ENCODE measurements around the gene DNM1. TPM values are rescaled to one million over a fixed set of nuclear protein-coding genes. Genes with fewer than 3 reads are reported as not detected.

The DNM1 gene
- polyA plus RNA-seq, 1 of the 3 experiments (the other 2 are of a cell fraction) = 35.7 TPM

DNA sequence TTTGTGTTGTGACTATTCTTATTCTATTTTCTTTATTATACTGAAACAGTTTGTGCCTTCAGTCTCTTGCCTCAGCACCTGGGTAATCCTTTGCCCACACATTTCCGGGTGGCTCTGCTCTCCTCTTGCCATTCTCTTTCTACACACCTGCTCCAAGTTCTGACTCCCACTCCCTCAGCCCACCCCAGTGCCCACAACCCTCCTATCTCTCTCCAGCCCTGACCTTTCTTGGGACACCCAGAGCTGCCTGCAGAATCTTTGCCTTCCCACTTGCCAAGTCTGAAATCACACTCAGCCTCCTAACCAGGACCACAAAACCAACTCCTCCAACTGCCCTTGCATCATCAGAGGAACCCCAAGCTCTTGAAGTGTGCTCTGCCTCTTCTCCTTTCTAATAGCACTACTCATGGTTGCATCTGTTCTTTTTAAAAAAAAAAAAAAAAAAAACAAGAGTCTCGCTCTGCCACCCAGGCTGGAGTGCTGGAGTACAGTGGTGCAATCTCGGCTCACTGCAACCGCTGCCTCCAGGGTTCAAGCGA is 77.0 kb downstream of the DNM1 start:
- no peaks in the 10 kb centered on the region for H3K27me3 ChIP-seq (ENCODE audit: insufficient read depth)
- H3K9me2 ChIP-seq = no peaks in the 10 kb centered on the region
- H3K4me2 ChIP-seq = no peak overlapping the region
- DNase-seq = no peak
- H3K4me1 ChIP-seq (ENCODE audit: control insufficient read depth in 1 of 2, insufficient read depth in 2 of 2, low read depth in 1 of 2, low read length in 1 of 2) = peaks cover 0 to 5% of the 10 kb centered on the region in 2 experiments; a peak in 1 of 4 replicates
- CTCF ChIA-PET = no interaction called here
- no peak for TF ChIP-seq RCOR1 (IDR thresholded peaks at IDR 0.05; ENCODE audit: low read length)
- TF ChIP-seq, protein P1, sequence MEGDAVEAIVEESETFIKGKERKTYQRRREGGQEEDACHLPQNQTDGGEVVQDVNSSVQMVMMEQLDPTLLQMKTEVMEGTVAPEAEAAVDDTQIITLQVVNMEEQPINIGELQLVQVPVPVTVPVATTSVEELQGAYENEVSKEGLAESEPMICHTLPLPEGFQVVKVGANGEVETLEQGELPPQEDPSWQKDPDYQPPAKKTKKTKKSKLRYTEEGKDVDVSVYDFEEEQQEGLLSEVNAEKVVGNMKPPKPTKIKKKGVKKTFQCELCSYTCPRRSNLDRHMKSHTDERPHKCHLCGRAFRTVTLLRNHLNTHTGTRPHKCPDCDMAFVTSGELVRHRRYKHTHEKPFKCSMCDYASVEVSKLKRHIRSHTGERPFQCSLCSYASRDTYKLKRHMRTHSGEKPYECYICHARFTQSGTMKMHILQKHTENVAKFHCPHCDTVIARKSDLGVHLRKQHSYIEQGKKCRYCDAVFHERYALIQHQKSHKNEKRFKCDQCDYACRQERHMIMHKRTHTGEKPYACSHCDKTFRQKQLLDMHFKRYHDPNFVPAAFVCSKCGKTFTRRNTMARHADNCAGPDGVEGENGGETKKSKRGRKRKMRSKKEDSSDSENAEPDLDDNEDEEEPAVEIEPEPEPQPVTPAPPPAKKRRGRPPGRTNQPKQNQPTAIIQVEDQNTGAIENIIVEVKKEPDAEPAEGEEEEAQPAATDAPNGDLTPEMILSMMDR (IDR thresholded peaks at IDR 0.05) = no peak
- TF ChIP-seq, protein P2, sequence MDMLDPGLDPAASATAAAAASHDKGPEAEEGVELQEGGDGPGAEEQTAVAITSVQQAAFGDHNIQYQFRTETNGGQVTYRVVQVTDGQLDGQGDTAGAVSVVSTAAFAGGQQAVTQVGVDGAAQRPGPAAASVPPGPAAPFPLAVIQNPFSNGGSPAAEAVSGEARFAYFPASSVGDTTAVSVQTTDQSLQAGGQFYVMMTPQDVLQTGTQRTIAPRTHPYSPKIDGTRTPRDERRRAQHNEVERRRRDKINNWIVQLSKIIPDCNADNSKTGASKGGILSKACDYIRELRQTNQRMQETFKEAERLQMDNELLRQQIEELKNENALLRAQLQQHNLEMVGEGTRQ (IDR thresholded peaks at IDR 0.05; ENCODE audit: borderline replicate concordance, low read depth, low read length) = no peak
- TF ChIP-seq MXI1 (IDR thresholded peaks at IDR 0.05; ENCODE audit: low read depth, low read length) = no peak
- TF ChIP-seq NFIC (IDR thresholded peaks at IDR 0.05; ENCODE audit: borderline replicate concordance) = no peak
- no peak for TF ChIP-seq SIN3A (IDR thresholded peaks at IDR 0.05; ENCODE audit: borderline replicate concordance, low read depth, low read length)
- no peak for TF ChIP-seq POLR2AphosphoS5 (IDR thresholded peaks at IDR 0.05; ENCODE audit: low read depth, low read length)
- no peak for TF ChIP-seq GATA2 (CRISPR knock-in tag; IDR thresholded peaks at IDR 0.05)
- TF ChIP-seq CHD2 (IDR thresholded peaks at IDR 0.05; ENCODE audit: low read length, partially characterized antibody) = no peak
- TF ChIP-seq RFX5 (IDR thresholded peaks at IDR 0.05; ENCODE audit: low read length) = no peak
- no peak for TF ChIP-seq FOXM1 (IDR thresholded peaks at IDR 0.05; ENCODE audit: low read depth)
- TF ChIP-seq GABPA (IDR thresholded peaks at IDR 0.05; ENCODE audit: low read depth) = no peak
- no peak for TF ChIP-seq FOXJ3 (CRISPR knock-in tag; IDR thresholded peaks at IDR 0.05)
- TF ChIP-seq, protein P3, sequence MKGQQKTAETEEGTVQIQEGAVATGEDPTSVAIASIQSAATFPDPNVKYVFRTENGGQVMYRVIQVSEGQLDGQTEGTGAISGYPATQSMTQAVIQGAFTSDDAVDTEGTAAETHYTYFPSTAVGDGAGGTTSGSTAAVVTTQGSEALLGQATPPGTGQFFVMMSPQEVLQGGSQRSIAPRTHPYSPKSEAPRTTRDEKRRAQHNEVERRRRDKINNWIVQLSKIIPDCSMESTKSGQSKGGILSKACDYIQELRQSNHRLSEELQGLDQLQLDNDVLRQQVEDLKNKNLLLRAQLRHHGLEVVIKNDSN (IDR thresholded peaks at IDR 0.05; ENCODE audit: borderline replicate concordance, low read depth) = no peak
- POLR2A ChIA-PET = no interaction called here
- no peak overlapping the region for H3K4me3 ChIP-seq (ENCODE audit: low read depth in 2 of 2, low read length in 1 of 2)
- H3F3A ChIP-seq (replicated peaks; ENCODE audit: insufficient read depth) = peaks cover 10% of the 10 kb centered on the region
- H3K9ac ChIP-seq = no peak overlapping the region
- no peaks in the 10 kb centered on the region for H3K36me3 ChIP-seq (replicated peaks in 1 of 2; ENCODE audit: control insufficient read depth in 1 of 2, insufficient read depth in 2 of 2, low read length in 1 of 2)
- no peaks in the 10 kb centered on the region for H4K20me1 ChIP-seq (ENCODE audit: insufficient read depth)
- H3K9me3 ChIP-seq = no peaks in the 10 kb centered on the region
- WGBS (ENCODE audit: low lambda C conversion rate) = 100% methylated on average over 5 of the region's 5 CpGs
- H3K79me2 ChIP-seq (ENCODE audit: insufficient read depth) = peaks cover 25% of the 10 kb centered on the region
- no peak overlapping the region for H2AFZ ChIP-seq (ENCODE audit: low read depth)
- H3K27ac ChIP-seq (ENCODE audit: low read depth in 2 of 2, low read length in 1 of 2) = no peak overlapping the region

DNA sequence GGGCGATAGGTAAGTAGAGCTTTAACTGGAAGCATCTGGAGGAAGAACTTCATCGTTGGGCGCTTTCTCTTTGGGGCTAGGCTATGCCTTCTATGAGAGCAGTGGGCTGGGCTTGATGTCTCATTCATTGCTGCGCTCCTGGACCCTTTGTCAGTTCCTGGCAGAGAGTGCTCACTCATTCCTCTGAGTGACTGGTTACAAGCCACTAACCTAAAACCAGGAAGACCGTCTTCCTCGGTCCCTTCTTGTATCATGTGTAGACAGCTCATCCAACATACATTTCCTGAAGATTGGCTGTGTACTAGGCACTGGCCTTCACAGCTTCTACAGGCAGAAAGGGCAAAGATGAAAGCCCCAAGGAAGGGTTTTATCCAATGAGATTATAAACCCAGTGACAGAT is 79.3 kb downstream of the DNM1 start:
- ChIA-PET CTCF (interaction anchor here (1.2 to 1.8 kb wide), 2 partner anchors 13 to 59 kb away, joined by 5 to 7 read pairs; no protein-coding TSS in a partner anchor), POLR2A (no interaction called here)
- Histone ChIP-seq H3K4me2 (no peak overlapping the region), H4K20me1 (ENCODE audit: insufficient read depth) (no peaks in the 10 kb centered on the region), H3K27ac (ENCODE audit: low read depth in 2 of 2, low read length in 1 of 2) (peak overlapping the region in 1 of 2 experiments; percentile 48; a peak in 2 of 4 replicates), H3F3A (replicated peaks; ENCODE audit: insufficient read depth) (peaks cover 10% of the 10 kb centered on the region), H3K4me1 (ENCODE audit: control insufficient read depth in 1 of 2, insufficient read depth in 2 of 2, low read depth in 1 of 2, low read length in 1 of 2) (no peaks in the 10 kb centered on the region; a peak in 1 of 4 replicates), H3K27me3 (ENCODE audit: insufficient read depth) (no peaks in the 10 kb centered on the region), H3K9me2 (no peaks in the 10 kb centered on the region), H3K9me3 (no peaks in the 10 kb centered on the region), H3K36me3 (replicated peaks in 1 of 2; ENCODE audit: control insufficient read depth in 1 of 2, insufficient read depth in 2 of 2, low read length in 1 of 2) (no peaks in the 10 kb centered on the region), H3K4me3 (ENCODE audit: low read depth in 2 of 2, low read length in 1 of 2) (no peak overlapping the region), H2AFZ (ENCODE audit: low read depth) (no peak overlapping the region), H3K79me2 (ENCODE audit: insufficient read depth) (peaks cover 6% of the 10 kb centered on the region), H3K9ac (no peak overlapping the region)
- TF ChIP-seq, protein P4, sequence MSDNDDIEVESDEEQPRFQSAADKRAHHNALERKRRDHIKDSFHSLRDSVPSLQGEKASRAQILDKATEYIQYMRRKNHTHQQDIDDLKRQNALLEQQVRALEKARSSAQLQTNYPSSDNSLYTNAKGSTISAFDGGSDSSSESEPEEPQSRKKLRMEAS (IDR thresholded peaks at IDR 0.05; ENCODE audit: low read depth) = no peak
- TF ChIP-seq FOXJ3 (CRISPR knock-in tag; IDR thresholded peaks at IDR 0.05) (no peak), MEF2A (IDR thresholded peaks at IDR 0.05; ENCODE audit: borderline replicate concordance, low read depth) (no peak), TCF12 (IDR thresholded peaks at IDR 0.05) (no peak), RFX5 (IDR thresholded peaks at IDR 0.05; ENCODE audit: low read length) (no peak), RXRA (IDR thresholded peaks at IDR 0.05; ENCODE audit: borderline replicate concordance, low read depth) (no peak), EP300 (IDR thresholded peaks at IDR 0.05; ENCODE audit: borderline replicate concordance in 1 of 2, low read depth in 1 of 2, low read length in 1 of 2) (no peak)
- TF ChIP-seq, protein P1 (IDR thresholded peaks at IDR 0.05) = no peak
- no peak for DNase-seq
- WGBS (ENCODE audit: low lambda C conversion rate) = 82% methylated on average over 6 of the region's 6 CpGs

All from SK-N-SH (cell line).